HG03354 (cell line): ENCODE measurements around the gene PDE5A.
"Not testable (repeated sequence)": the region's sequence is repeated elsewhere in the genome, so short reads cannot be mapped to it uniquely, and the experiment has no call there.

ENCODE experiments used
- ATAC-seq: cut with Tn5 transposase; IDR thresholded peaks from one replicate; pipeline ENCODE4 v1.9.1; 2021; ENCODE audit warnings: mild to moderate bottlenecking; ENCODE audit not compliant: unreplicated experiment, poor library complexity, severe bottlenecking

The PDE5A gene

GRCh38 chr4:119628281-119629141 lies at the start of gene PDE5A:
PDE5A (minus strand) TSS chr4:119628804; CDS start chr4:119628671, 133 bp downstream.
- peak; percentile 91 for ATAC-seq

- no peak for ATAC-seq
Measured at GRCh38 chr4:119676101-119676500, 47.5 kb upstream of the PDE5A start.

- ATAC-seq, result no peak
Measured at GRCh38 chr4:119675391-119675790, 46.8 kb upstream of the PDE5A start.

GRCh38 chr4:119672938-119673337 lies 44.3 kb upstream of the PDE5A start:
- ATAC-seq, result no peak

GRCh38 chr4:119672086-119672485 lies 43.5 kb upstream of the PDE5A start:
- ATAC-seq, result no peak

- no peak for ATAC-seq
Measured at GRCh38 chr4:119671205-119671604, 42.6 kb upstream of the PDE5A start.

GRCh38 chr4:119667802-119668201 lies 39.2 kb upstream of the PDE5A start:
- no peak for ATAC-seq

- no peak for ATAC-seq
Measured at GRCh38 chr4:119666653-119667091, 38.1 kb upstream of the PDE5A start.

- no peak for ATAC-seq
Measured at GRCh38 chr4:119665752-119666151, 37.1 kb upstream of the PDE5A start.

GRCh38 chr4:119664168-119664907 lies 35.7 kb upstream of the PDE5A start:
- ATAC-seq, result no peak

- peak; percentile 42 for ATAC-seq
Measured at GRCh38 chr4:119663160-119663788, 34.7 kb upstream of the PDE5A start.

- not testable (repeated sequence) for ATAC-seq
Measured at GRCh38 chr4:119662612-119663011, 34.0 kb upstream of the PDE5A start.

GRCh38 chr4:119661231-119661630 lies 32.6 kb upstream of the PDE5A start:
- ATAC-seq, result no peak

GRCh38 chr4:119659576-119659975 lies 31.0 kb upstream of the PDE5A start:
- ATAC-seq, result no peak

GRCh38 chr4:119657111-119657611 lies 28.6 kb upstream of the PDE5A start:
- no peak for ATAC-seq

GRCh38 chr4:119656342-119656741 lies 27.7 kb upstream of the PDE5A start:
- ATAC-seq, result no peak

- no peak for ATAC-seq
Measured at GRCh38 chr4:119655111-119655837, 26.7 kb upstream of the PDE5A start.

GRCh38 chr4:119653990-119654389 lies 25.4 kb upstream of the PDE5A start:
- ATAC-seq, result no peak

- ATAC-seq, result no peak
Measured at GRCh38 chr4:119652998-119653397, 24.4 kb upstream of the PDE5A start.

- no peak for ATAC-seq
Measured at GRCh38 chr4:119648398-119648797, 19.8 kb upstream of the PDE5A start.
